ENCODE measurements around the gene BTF3L4. TPM values are rescaled to one million over a fixed set of nuclear protein-coding genes. Genes with fewer than 3 reads are reported as not detected.
A peak's percentile ranks its signal among the peaks of the same experiment; 100 is the strongest.

The BTF3L4 gene
- total RNA-seq, 1 donor from 2014 or later: 74.3 TPM

DNA sequence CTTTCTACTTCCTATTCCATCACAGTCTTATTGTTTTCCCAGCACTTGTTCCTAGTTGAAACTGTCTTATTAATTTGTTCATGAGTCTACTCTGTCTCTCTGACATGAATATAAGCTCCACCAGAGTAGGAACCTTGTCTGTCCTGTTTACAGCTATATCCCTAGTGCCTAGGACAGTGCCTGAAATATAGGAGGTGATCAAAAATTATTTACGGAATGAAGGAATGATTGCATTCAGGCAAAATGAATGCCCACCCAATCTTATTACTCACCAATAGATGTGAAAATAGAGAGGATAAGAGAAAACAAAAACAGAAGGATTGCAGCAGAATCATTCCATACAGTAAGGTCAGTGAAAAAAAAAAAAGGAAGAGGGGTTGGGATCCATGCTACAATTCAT, 2.2 kb upstream of the BTF3L4 start:
- H3K27me3 Mint-ChIP-seq (ENCODE audit: low read depth): no peaks in the 10 kb centered on the region
- H3K4me3 Mint-ChIP-seq: peak overlapping the region; percentile 97
- H3K27ac Mint-ChIP-seq (ENCODE audit: unreplicated experiment): peak overlapping the region; percentile 9
- DNase-seq (ENCODE audit: low read depth, low spot score): no peak
- H3K36me3 Mint-ChIP-seq (ENCODE audit: low read depth): no peaks in the 10 kb centered on the region
- H3K9me3 Mint-ChIP-seq: no peaks in the 10 kb centered on the region
- TF ChIP-seq, protein P1, sequence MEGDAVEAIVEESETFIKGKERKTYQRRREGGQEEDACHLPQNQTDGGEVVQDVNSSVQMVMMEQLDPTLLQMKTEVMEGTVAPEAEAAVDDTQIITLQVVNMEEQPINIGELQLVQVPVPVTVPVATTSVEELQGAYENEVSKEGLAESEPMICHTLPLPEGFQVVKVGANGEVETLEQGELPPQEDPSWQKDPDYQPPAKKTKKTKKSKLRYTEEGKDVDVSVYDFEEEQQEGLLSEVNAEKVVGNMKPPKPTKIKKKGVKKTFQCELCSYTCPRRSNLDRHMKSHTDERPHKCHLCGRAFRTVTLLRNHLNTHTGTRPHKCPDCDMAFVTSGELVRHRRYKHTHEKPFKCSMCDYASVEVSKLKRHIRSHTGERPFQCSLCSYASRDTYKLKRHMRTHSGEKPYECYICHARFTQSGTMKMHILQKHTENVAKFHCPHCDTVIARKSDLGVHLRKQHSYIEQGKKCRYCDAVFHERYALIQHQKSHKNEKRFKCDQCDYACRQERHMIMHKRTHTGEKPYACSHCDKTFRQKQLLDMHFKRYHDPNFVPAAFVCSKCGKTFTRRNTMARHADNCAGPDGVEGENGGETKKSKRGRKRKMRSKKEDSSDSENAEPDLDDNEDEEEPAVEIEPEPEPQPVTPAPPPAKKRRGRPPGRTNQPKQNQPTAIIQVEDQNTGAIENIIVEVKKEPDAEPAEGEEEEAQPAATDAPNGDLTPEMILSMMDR (conservative IDR thresholded peaks at IDR 0.05): no peak
- peaks cover 35% of the 10 kb centered on the region for H3K4me1 Mint-ChIP-seq

DNA sequence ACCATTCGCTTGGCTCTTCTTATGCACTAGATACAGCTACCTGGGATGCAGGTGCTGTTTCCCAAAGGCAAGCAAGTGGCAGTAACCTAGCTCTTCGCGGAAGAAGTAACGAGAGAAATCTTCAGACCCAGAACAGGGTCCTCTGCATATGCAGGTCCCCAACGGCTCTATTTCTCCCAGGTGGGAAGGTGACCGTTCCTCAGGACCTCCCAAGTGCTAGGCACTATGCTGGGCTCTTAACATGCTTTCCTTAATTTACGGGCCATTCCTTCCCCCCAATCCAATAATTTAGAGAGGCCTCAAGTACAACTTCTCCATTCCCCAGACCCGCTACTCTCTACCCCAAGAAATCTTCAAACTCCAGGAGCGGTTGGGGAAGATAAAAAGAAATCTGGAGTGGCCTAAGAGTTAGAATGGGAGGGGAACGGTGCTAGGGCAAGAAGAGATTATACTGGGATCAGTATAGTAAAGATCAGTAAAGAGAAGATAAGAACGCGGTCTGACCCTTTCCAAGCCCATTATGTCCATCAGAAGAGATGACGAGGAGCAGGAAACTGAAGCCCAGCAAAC, 1.5 kb upstream of the BTF3L4 start:
- H3K4me3 Mint-ChIP-seq: peak overlapping the region; percentile 97
- H3K36me3 Mint-ChIP-seq (ENCODE audit: low read depth): no peaks in the 10 kb centered on the region
- H3K27me3 Mint-ChIP-seq (ENCODE audit: low read depth): no peaks in the 10 kb centered on the region
- H3K27ac Mint-ChIP-seq (ENCODE audit: unreplicated experiment): peak overlapping the region; percentile 99
- TF ChIP-seq, protein P1 (conservative IDR thresholded peaks at IDR 0.05): no peak
- H3K4me1 Mint-ChIP-seq: peaks cover 40% of the 10 kb centered on the region
- no peak for DNase-seq (ENCODE audit: low read depth, low spot score)
- H3K9me3 Mint-ChIP-seq: no peaks in the 10 kb centered on the region

DNA sequence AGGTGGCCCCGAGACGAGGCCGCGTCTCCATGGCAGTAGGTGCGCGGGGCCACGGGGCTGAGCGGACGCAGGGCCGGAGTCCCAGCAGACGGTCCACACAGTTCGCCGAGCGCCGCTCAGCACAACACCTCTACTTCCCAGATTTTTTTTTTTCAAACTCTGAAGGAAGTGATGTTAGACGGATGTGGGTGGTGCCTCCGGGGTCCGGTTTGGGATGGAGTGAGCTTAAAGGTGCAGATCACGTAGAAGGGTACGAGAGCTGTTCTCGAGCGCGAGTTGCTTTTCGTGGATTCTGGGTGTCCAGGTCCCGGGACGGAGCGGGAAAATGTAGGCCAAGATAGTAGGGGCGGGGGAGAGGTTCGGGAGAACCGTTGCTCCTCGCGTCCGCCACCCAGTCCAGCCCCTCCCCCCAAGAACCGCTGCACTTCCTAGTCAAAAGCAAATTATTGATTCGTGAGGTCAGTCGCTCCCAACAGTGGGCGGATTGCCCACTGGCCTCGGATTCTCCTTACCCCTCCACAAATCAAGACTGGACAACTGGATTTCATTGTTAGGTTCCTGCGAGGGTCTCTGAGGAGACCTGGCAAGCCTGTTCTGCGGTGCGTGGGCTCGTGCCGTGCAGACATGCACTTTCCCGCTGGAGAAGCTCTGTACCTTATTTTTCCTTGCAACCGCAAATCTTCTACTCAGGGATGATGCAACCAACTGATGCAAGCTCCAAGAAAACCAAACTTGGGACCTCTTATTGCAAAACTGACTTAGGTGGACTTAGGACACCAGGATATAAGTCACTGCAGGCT, 829 bp upstream of the BTF3L4 start, which contains the start of gene TXNDC12:
Gene TXNDC12, minus strand, starts transcription at position 126 of the 800 bp plus-strand sequence. Its CDS starts 95 bp downstream, at position 31.
- Mint-ChIP-seq H3K4me1 (peaks cover 40% of the 10 kb centered on the region), H3K9me3 (no peaks in the 10 kb centered on the region), H3K36me3 (ENCODE audit: low read depth) (no peaks in the 10 kb centered on the region), H3K4me3 (peak within 1 kb of the TSS; percentile 97), H3K27ac (ENCODE audit: unreplicated experiment) (peak within 1 kb of the TSS; percentile 99), H3K27me3 (ENCODE audit: low read depth) (no peaks in the 10 kb centered on the region)
- DNase-seq (ENCODE audit: low read depth, low spot score): peak; percentile 66
- TF ChIP-seq, protein P1 (conservative IDR thresholded peaks at IDR 0.05): no peak

DNA sequence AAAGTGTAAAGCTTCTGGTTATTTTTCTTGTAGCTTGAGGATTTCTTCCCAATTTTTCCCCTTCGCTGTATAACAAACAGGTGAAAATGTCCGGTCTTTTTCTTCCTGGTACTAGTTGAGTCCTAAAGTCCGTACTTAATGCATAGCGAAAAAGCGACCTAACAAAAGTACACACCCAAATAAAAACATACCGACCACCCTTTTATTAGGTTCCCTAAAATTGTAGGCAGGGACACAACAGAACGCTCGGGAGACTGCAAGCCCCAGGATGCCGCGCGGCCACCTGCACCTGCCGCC, 281 bp upstream of the BTF3L4 start:
- Mint-ChIP-seq H3K4me1 (peaks cover 40% of the 10 kb centered on the region), H3K27me3 (ENCODE audit: low read depth) (no peaks in the 10 kb centered on the region), H3K27ac (ENCODE audit: unreplicated experiment) (peak overlapping the region; percentile 99), H3K9me3 (no peaks in the 10 kb centered on the region), H3K4me3 (peak overlapping the region; percentile 97), H3K36me3 (ENCODE audit: low read depth) (peaks cover 1% of the 10 kb centered on the region)
- DNase-seq (ENCODE audit: low read depth, low spot score): no peak
- TF ChIP-seq, protein P1 (conservative IDR thresholded peaks at IDR 0.05): no peak

DNA sequence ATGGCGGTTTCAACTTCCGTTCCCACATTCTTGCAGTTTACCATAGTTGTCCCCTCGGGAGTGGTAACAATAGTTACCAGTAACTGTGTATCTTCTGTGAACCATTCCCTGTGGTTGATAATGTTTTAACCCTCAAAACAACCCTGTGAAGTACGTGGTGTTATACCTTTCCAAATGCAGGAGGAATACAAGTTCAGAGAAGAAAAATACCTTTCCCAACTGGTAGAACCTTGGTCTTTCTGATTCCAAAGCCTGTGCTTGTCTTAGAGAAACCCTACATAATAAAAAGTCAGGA, 789 bp downstream of the BTF3L4 start:
- Mint-ChIP-seq H3K36me3 (ENCODE audit: low read depth) (peaks cover 5% of the 10 kb centered on the region), H3K9me3 (no peaks in the 10 kb centered on the region), H3K27me3 (ENCODE audit: low read depth) (no peaks in the 10 kb centered on the region), H3K4me3 (peak overlapping the region; percentile 97), H3K4me1 (peaks cover 40% of the 10 kb centered on the region), H3K27ac (ENCODE audit: unreplicated experiment) (peak overlapping the region; percentile 99)
- no peak for DNase-seq (ENCODE audit: low read depth, low spot score)
- TF ChIP-seq, protein P1 (conservative IDR thresholded peaks at IDR 0.05): no peak

Measured in neural crest cell (in vitro differentiated cells).